Calu3 (cell line): ENCODE data around the gene MPZL2. TPM values are rescaled to one million over a fixed set of nuclear protein-coding genes. Genes with fewer than 3 reads are reported as not detected.

Experiments
- BruUV-seq: library from RNA; stranded (reverse); fragments of 400-500 nt; replicated peaks from 2 replicates; lab custom pipeline; 2021; lab: Mats Ljungman, UMichigan
- CTCF ChIA-PET: fragments of 300-600 bp; sonication (Branson Sonifier 250); formaldehyde crosslinking; loops from one replicate; lab custom pipeline; 2022; ENCODE audit warnings: antibody characterized with exemption; lab: Charles Lee
- DNase-seq: peaks from one replicate; pipeline ENCODE4 v3.0.0; 2022
- H3K27ac Mint-ChIP-seq: one replicate; pipeline ENCODE4 v1.8.0; 2022; ENCODE audit warnings: mixed read lengths; ENCODE audit not compliant: unreplicated experiment
- H3K27me3 Mint-ChIP-seq: one replicate; pipeline ENCODE4 v1.8.0; 2022; ENCODE audit warnings: mixed read lengths; ENCODE audit not compliant: unreplicated experiment
- H3K36me3 Mint-ChIP-seq: one replicate; pipeline ENCODE4 v1.8.0; 2022; ENCODE audit warnings: mild to moderate bottlenecking, moderate library complexity, mixed read lengths; ENCODE audit not compliant: insufficient read depth, unreplicated experiment
- H3K4me1 Mint-ChIP-seq: one replicate; pipeline ENCODE4 v1.8.0; 2022; ENCODE audit warnings: mild to moderate bottlenecking, low read depth, mixed read lengths; ENCODE audit not compliant: unreplicated experiment
- H3K4me3 Mint-ChIP-seq: one replicate; pipeline ENCODE4 v1.8.0; 2022; ENCODE audit warnings: mild to moderate bottlenecking, low read depth, moderate library complexity, mixed read lengths; ENCODE audit not compliant: unreplicated experiment
- H3K9me3 Mint-ChIP-seq: one replicate; pipeline ENCODE4 v1.8.0; 2022; ENCODE audit warnings: low read depth, mixed read lengths; ENCODE audit not compliant: unreplicated experiment
- CTCF ChIP-seq: fragments of 200-600 bp; IDR thresholded peaks from one replicate; pipeline ENCODE4 v1.8.0; 2022; ENCODE audit warnings: antibody characterized with exemption; ENCODE audit not compliant: unreplicated experiment
- intact Hi-C: fragments of 100-400 bp; cut with micrococcal nuclease; formaldehyde crosslinking; loops from one replicate; pipeline ENCODE4 v1.10.0; 2022; ENCODE audit not compliant: unreplicated experiment
- total RNA-seq: library from RNA; stranded (reverse); gene quantifications from 2 replicates; pipeline ENCODE4 v1.2.3, GENCODE V29; 2022

MPZL2 gene
- total RNA-seq, 1 experiment from 2014 or later = 69.6 TPM

GRCh38 chr11:118243993-118244762 is 19.9 kb downstream of the MPZL2 start:
- Mint-ChIP-seq H3K4me3 (no peak overlapping the region), H3K27ac (no peak overlapping the region), H3K36me3 (peaks cover 19% of the 10 kb centered on the region), H3K9me3 (no peaks in the 10 kb centered on the region), H3K27me3 (no peaks in the 10 kb centered on the region), H3K4me1 (peaks cover 72% of the 10 kb centered on the region)
- intact Hi-C loops = no loop called here
- no TSS peak for BruUV-seq
- CTCF ChIA-PET = no interaction called here
- DNase-seq = no peak
- no peak for TF ChIP-seq CTCF

- no peaks in the 10 kb centered on the region for H3K9me3 Mint-ChIP-seq
- no peak for DNase-seq
- peak overlapping the region; percentile 8 for H3K4me3 Mint-ChIP-seq
- H3K27ac Mint-ChIP-seq = no peak overlapping the region
- H3K4me1 Mint-ChIP-seq = peaks cover 72% of the 10 kb centered on the region
- no TSS peak for BruUV-seq
- intact Hi-C loops = no loop called here
- no peaks in the 10 kb centered on the region for H3K27me3 Mint-ChIP-seq
- CTCF ChIA-PET = no interaction called here
- no peak for TF ChIP-seq CTCF
- H3K36me3 Mint-ChIP-seq = peaks cover 19% of the 10 kb centered on the region
Measured at GRCh38 chr11:118243161-118243560, 20.9 kb downstream of the MPZL2 start.

GRCh38 chr11:118241764-118242098 is 22.4 kb downstream of the MPZL2 start:
- no peak for TF ChIP-seq CTCF
- H3K27ac Mint-ChIP-seq = peak overlapping the region; percentile 91
- no peaks in the 10 kb centered on the region for H3K27me3 Mint-ChIP-seq
- BruUV-seq = no TSS peak
- intact Hi-C loops = loop anchor here (2.0 kb wide), 1 partner anchor 47 kb away; no protein-coding TSS in a partner anchor
- no peaks in the 10 kb centered on the region for H3K9me3 Mint-ChIP-seq
- CTCF ChIA-PET = interaction anchor here (1.1 to 2.0 kb wide), 2 partner anchors 11 to 43 kb away, joined by 5 to 7 read pairs; partner anchors contain the start of gene MPZL3
- H3K4me3 Mint-ChIP-seq = peak overlapping the region; percentile 51
- no peak for DNase-seq
- peaks cover 59% of the 10 kb centered on the region for H3K4me1 Mint-ChIP-seq
- peaks cover 13% of the 10 kb centered on the region for H3K36me3 Mint-ChIP-seq

- Mint-ChIP-seq H3K4me1 (peaks cover 57% of the 10 kb centered on the region), H3K27me3 (no peaks in the 10 kb centered on the region), H3K9me3 (no peaks in the 10 kb centered on the region), H3K27ac (peak overlapping the region; percentile 91), H3K4me3 (peak overlapping the region; percentile 51), H3K36me3 (peaks cover 13% of the 10 kb centered on the region)
- no TSS peak for BruUV-seq
- intact Hi-C loops = loop anchor here (2.0 kb wide), 1 partner anchor 46 kb away; no protein-coding TSS in a partner anchor
- CTCF ChIA-PET = interaction anchor here (1.1 to 2.0 kb wide), 2 partner anchors 11 to 43 kb away, joined by 5 to 7 read pairs; partner anchors contain the start of gene MPZL3
- DNase-seq = peak; percentile 46
- no peak for TF ChIP-seq CTCF
Measured at GRCh38 chr11:118240999-118241763, 22.9 kb downstream of the MPZL2 start.
